Nephron progenitor cell (in vitro differentiated cells): ENCODE results near the gene SLC6A19.
"Not testable (repeated sequence)": the region's sequence is repeated elsewhere in the genome, so short reads cannot be mapped to it uniquely, and the experiment has no call there.

Source experiments
- DNase-seq: peaks from one replicate; pipeline ENCODE4 v3.0.0; 2021
- H3K27ac Mint-ChIP-seq: 2 replicates; pipeline ENCODE4 v1.8.0; 2021; ENCODE audit warnings: mild to moderate bottlenecking, moderate library complexity, mixed read lengths
- H3K27me3 Mint-ChIP-seq: 2 replicates; pipeline ENCODE4 v1.8.0; 2021; ENCODE audit warnings: mild to moderate bottlenecking, low read depth, mixed read lengths; ENCODE audit not compliant: poor library complexity
- H3K36me3 Mint-ChIP-seq: 2 replicates; pipeline ENCODE4 v1.8.0; 2021; ENCODE audit warnings: low read depth, mixed read lengths
- H3K4me1 Mint-ChIP-seq: 2 replicates; pipeline ENCODE4 v1.8.0; 2021; ENCODE audit warnings: mixed read lengths
- H3K4me3 Mint-ChIP-seq: 2 replicates; pipeline ENCODE4 v1.8.0; 2021; ENCODE audit warnings: mild to moderate bottlenecking, moderate library complexity, mixed read lengths
- H3K9me3 Mint-ChIP-seq: 2 replicates; pipeline ENCODE4 v1.8.0; 2021; ENCODE audit warnings: mild to moderate bottlenecking, moderate library complexity, mixed read lengths
- TF ChIP-seq, protein P1 (sequence below): fragments of 200-600 bp; sonication (generic); IDR thresholded peaks from 2 replicates; pipeline ENCODE4 v1.5.0; 2021; ENCODE audit warnings: antibody characterized with exemption

SLC6A19 gene

DNA sequence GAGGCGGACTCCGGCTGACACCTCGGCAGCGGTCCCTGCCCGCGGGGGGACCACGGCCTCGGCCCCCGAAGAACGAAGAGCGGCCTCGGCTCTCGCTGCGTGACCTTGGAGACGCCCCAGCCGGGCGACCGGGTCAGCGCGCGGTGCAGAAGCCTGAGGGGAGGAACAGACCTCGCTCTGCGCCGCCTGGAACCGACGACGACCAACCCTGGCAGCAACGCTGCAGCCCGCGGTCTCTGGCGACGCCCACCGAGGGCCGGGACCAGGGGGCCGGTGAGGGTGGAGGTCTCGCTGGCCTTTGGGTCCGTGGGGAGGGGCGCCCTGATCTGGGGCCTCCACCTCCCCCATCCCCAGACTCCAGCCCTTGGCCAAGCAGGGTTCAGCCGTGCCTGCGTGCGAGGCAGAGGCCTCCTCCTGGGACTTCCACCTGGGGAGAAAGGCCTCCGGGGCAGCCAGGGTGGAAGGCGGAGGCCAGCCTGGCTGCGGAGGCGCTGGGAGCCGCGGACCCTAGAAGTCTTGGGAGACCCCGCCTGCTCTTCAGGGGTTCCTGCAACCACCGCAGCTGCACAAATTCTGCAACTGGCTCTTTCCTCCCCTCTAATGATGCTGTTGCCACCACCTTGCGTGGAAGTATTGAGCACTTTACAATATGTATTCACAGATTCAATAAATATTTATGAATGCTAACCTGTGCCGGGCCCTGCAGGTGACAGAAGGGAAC, 45.2 kb upstream of the SLC6A19 start:
- H3K4me1 Mint-ChIP-seq = peaks cover 27% of the 10 kb centered on the region
- H3K4me3 Mint-ChIP-seq = no peak overlapping the region
- H3K27ac Mint-ChIP-seq = no peak overlapping the region
- H3K27me3 Mint-ChIP-seq = peaks cover 73% of the 10 kb centered on the region
- DNase-seq = no peak
- H3K9me3 Mint-ChIP-seq = peaks cover 12% of the 10 kb centered on the region
- no peaks in the 10 kb centered on the region for H3K36me3 Mint-ChIP-seq
- TF ChIP-seq, protein P1, sequence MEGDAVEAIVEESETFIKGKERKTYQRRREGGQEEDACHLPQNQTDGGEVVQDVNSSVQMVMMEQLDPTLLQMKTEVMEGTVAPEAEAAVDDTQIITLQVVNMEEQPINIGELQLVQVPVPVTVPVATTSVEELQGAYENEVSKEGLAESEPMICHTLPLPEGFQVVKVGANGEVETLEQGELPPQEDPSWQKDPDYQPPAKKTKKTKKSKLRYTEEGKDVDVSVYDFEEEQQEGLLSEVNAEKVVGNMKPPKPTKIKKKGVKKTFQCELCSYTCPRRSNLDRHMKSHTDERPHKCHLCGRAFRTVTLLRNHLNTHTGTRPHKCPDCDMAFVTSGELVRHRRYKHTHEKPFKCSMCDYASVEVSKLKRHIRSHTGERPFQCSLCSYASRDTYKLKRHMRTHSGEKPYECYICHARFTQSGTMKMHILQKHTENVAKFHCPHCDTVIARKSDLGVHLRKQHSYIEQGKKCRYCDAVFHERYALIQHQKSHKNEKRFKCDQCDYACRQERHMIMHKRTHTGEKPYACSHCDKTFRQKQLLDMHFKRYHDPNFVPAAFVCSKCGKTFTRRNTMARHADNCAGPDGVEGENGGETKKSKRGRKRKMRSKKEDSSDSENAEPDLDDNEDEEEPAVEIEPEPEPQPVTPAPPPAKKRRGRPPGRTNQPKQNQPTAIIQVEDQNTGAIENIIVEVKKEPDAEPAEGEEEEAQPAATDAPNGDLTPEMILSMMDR = no peak

DNA sequence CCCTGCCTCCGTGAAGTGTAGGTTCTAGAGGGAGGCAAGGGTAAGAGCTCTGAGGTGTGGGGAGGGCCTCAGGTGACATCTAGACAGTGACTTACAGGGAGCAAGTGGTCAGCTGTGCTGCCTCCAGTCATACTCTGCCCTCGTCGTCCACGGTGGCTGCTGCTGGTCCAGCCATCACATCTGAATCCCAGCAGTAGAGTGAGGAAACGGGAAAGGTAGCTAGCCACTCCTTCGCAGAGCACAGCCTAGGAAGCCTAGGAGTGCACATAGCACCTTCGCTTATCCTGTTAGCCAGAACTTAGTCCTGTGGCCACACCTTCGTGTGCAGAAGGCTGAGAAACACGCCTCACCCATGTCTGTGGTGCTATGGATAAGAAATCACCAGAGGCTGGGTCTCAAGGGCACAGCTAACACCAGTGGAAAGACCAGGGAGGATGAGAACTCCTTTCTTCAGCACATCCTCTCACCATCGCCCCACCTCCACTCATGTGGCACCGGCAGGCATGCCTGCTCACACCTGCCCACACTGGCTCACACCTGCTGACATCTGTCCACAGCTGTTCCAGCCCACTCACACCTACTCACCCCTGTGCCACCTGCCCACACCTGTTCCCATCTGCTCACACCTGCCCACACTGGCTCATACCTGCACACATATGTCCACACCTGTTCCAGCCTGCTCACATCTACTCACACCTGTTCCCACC, 44.5 kb upstream of the SLC6A19 start:
- TF ChIP-seq, protein P1 = no peak
- Mint-ChIP-seq H3K27ac (no peak overlapping the region), H3K4me3 (peak overlapping the region; percentile 70), H3K4me1 (peaks cover 26% of the 10 kb centered on the region), H3K36me3 (no peaks in the 10 kb centered on the region), H3K27me3 (peaks cover 74% of the 10 kb centered on the region), H3K9me3 (peaks cover 12% of the 10 kb centered on the region)
- DNase-seq = no peak

DNA sequence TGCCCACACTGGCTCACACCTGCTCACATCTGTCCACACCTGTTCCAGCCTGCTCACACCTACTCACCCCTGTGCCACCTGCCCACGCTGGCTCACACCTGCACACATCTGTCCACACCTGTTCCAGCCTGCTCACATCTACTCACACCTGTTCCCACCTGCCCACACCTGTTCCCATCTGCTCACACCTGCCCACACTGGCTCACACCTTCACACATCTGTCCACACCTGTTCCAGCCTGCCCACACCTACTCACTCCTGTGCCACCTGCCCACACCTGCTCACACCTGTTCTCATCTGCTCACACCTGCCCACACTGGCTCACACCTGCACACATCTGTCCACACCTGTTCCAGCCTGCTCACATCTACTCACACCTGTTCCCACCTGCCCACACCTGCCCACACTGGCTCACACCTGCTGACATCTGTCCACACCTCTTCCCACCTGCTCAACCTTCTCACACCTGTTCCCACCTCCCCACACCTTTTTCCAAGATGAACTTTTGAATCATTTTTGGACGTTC, 43.9 kb upstream of the SLC6A19 start:
- peaks cover 12% of the 10 kb centered on the region for H3K9me3 Mint-ChIP-seq
- peaks cover 26% of the 10 kb centered on the region for H3K4me1 Mint-ChIP-seq
- not testable (repeated sequence) for H3K36me3 Mint-ChIP-seq, DNase-seq, H3K27ac Mint-ChIP-seq
- H3K4me3 Mint-ChIP-seq = peak overlapping the region; percentile 70
- peaks cover 76% of the 10 kb centered on the region for H3K27me3 Mint-ChIP-seq

DNA sequence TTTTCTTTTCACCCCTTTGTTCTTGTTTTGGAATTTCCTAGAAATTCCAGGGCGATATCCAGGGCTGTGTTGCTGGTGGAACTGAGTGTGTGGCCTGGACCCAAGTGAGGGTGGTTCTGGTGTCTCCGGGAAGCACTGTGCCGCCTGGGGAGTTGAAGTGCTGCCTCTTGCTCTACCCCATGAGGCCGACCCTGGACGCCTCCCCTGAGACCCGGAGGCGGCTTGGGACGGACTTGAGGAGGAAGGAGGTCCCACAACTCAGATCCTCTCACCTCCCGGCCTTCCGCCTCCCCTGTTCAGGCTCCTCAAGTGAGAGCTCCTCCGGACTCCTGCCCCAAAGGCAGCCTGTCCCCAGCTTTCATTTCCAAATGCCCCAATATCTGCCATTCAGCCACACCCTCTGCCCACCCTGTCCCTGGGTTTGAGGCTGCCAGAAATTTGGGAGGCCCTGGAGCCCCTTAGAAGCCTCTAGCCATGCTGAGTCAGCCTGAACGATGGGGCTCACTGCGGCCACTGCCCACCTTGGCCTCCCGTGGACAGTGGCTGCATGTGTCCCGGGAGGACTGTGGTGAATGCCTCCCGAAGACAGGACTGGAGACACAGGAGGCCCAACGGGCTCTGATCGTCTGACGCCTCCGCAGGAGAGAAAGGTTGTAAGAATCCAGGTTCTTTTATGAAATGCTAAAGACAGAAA, 42.6 kb upstream of the SLC6A19 start:
- no peak overlapping the region for H3K27ac Mint-ChIP-seq
- no peak for DNase-seq
- H3K36me3 Mint-ChIP-seq = no peaks in the 10 kb centered on the region
- H3K4me1 Mint-ChIP-seq = peaks cover 22% of the 10 kb centered on the region
- TF ChIP-seq, protein P1 = no peak
- H3K9me3 Mint-ChIP-seq = peaks cover 12% of the 10 kb centered on the region
- H3K27me3 Mint-ChIP-seq = peaks cover 68% of the 10 kb centered on the region
- peak overlapping the region; percentile 35 for H3K4me3 Mint-ChIP-seq

DNA sequence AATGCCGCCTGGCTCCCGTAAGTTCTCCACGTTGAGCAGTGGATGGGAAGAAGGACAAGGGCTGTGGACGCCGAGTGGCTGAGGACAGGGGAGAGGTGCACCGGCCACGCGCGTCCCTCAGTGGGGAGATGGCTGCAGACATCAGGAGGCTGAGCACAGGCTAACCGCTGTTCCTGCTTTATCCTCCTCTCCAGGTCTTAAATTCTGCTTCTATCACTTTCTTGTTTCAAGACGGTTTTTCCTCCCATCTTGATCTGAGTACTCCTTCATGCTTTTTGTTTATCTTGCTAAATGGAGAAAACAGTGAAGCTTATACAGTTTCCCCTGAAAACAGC, 42.1 kb upstream of the SLC6A19 start:
- H3K4me1 Mint-ChIP-seq = peaks cover 19% of the 10 kb centered on the region
- H3K9me3 Mint-ChIP-seq = peaks cover 12% of the 10 kb centered on the region
- no peaks in the 10 kb centered on the region for H3K36me3 Mint-ChIP-seq
- TF ChIP-seq, protein P1 = no peak
- peaks cover 63% of the 10 kb centered on the region for H3K27me3 Mint-ChIP-seq
- no peak overlapping the region for H3K4me3 Mint-ChIP-seq
- H3K27ac Mint-ChIP-seq = no peak overlapping the region
- DNase-seq = no peak

DNA sequence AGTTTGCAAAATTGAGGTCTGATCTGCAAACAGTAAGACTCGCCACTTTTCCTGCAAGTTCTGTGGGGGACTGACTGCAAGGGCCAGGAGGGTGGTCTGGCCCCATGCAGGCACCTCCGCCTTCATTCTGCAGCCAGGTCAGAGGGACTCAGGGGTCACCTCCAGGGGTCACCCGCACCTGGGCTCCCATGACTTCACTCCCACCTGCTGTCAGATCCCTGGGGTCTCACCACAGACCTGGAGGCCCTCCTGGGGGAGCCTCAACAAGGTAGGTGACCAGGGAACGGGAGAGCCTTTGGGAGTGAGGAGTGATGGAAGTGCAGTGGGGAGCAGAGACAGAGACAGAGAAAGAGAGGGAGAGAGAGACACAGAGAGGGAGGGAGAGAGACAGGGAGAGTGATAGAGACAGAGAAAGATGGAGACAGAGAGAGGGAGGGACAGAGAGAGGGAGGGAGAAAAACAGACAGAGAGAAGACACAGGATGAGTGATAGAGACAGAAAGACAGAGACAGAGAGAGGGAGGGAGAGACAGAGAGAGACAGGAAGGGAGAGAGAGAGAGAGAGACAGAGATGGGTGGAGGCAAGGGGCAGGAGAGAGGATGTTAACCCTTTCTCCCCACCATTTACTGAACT, 41.5 kb upstream of the SLC6A19 start:
- Mint-ChIP-seq H3K4me1 (peaks cover 23% of the 10 kb centered on the region), H3K27ac (no peak overlapping the region), H3K36me3 (no peaks in the 10 kb centered on the region), H3K27me3 (peaks cover 57% of the 10 kb centered on the region), H3K4me3 (no peak overlapping the region), H3K9me3 (peaks cover 12% of the 10 kb centered on the region)
- TF ChIP-seq, protein P1 = no peak
- no peak for DNase-seq
